Measurements from ENCODE around the gene CNTN4. TPM values are rescaled to one million over a fixed set of nuclear protein-coding genes. Genes with fewer than 3 reads are reported as not detected.

The CNTN4 gene
- total RNA-seq, 1 donor from 2014 or later, result not detected

GRCh38 chr3:3015185-3016089, 916.8 kb downstream of the CNTN4 start:
- intact Hi-C loops (cut with micrococcal nuclease), result no loop called here

- intact Hi-C loops (cut with micrococcal nuclease), result no loop called here
These were observed 917.6 kb downstream of the CNTN4 start for GRCh38 chr3:3016226-3016625.

- intact Hi-C loops (cut with micrococcal nuclease), result no loop called here
These were observed 921.5 kb downstream of the CNTN4 start for GRCh38 chr3:3020209-3020608.

- intact Hi-C loops (cut with micrococcal nuclease), result no loop called here
These were observed 924.6 kb downstream of the CNTN4 start for GRCh38 chr3:3023111-3023745.

- intact Hi-C loops (cut with micrococcal nuclease), result loop anchor here (1.0 to 2.0 kb wide), 2 partner anchors 98 to 145 kb away; partner anchors contain the start of gene TRNT1
These were observed 929.4 kb downstream of the CNTN4 start for GRCh38 chr3:3027976-3028567.

- intact Hi-C loops (cut with micrococcal nuclease), result no loop called here
These were observed 932.7 kb downstream of the CNTN4 start for GRCh38 chr3:3031326-3031725.

GRCh38 chr3:3037156-3037555, 938.5 kb downstream of the CNTN4 start:
- intact Hi-C loops (cut with micrococcal nuclease), result no loop called here

- intact Hi-C loops (cut with micrococcal nuclease), result no loop called here
These were observed 939.7 kb downstream of the CNTN4 start for GRCh38 chr3:3038201-3038991.

- intact Hi-C loops (cut with micrococcal nuclease), result no loop called here
These were observed 955.3 kb downstream of the CNTN4 start for GRCh38 chr3:3053974-3054373.

GRCh38 chr3:3059645-3060044, 961.0 kb downstream of the CNTN4 start:
- intact Hi-C loops (cut with micrococcal nuclease), result no loop called here

- intact Hi-C loops (cut with micrococcal nuclease), result no loop called here
These were observed 965.6 kb downstream of the CNTN4 start for GRCh38 chr3:3064297-3064696.

- intact Hi-C loops (cut with micrococcal nuclease), result no loop called here
These were observed 967.2 kb downstream of the CNTN4 start for GRCh38 chr3:3065876-3066275.

- intact Hi-C loops (cut with micrococcal nuclease), result no loop called here
These were observed 967.7 kb downstream of the CNTN4 start for GRCh38 chr3:3066378-3066777.

- intact Hi-C loops (cut with micrococcal nuclease), result no loop called here
These were observed 968.2 kb downstream of the CNTN4 start for GRCh38 chr3:3066910-3067309.

GRCh38 chr3:3068358-3068881, 969.8 kb downstream of the CNTN4 start:
- intact Hi-C loops (cut with micrococcal nuclease), result no loop called here

GRCh38 chr3:3069723-3070122, 971.1 kb downstream of the CNTN4 start:
- intact Hi-C loops (cut with micrococcal nuclease), result no loop called here

GRCh38 chr3:3071136-3071535, 972.5 kb downstream of the CNTN4 start:
- intact Hi-C loops (cut with micrococcal nuclease), result no loop called here

GRCh38 chr3:3074551-3075257, 976.0 kb downstream of the CNTN4 start:
- intact Hi-C loops (cut with micrococcal nuclease), result no loop called here

- intact Hi-C loops (cut with micrococcal nuclease), result no loop called here
These were observed 981.6 kb downstream of the CNTN4 start for GRCh38 chr3:3080309-3080708.

- intact Hi-C loops (cut with micrococcal nuclease), result no loop called here
These were observed 982.9 kb downstream of the CNTN4 start for GRCh38 chr3:3081381-3082233.

Measured in T-helper 1 cell treated with Interleukin-12 subunit alpha and Interleukin-12 subunit beta and Interleukin-4 antibody, amounts not matched to agents 30 ng/mL and 1 ng/mL, for 36 hours (primary cell).